Stimulated activated CD8-positive, alpha-beta memory T cell treated with anti-CD3 and anti-CD28 coated beads, Interleukin-12 subunit alpha, Interleukin-12 subunit beta, amount 100 ng/mL, for 24 hours (primary cell): ENCODE data around the gene TCOF1.

Experiments used
- DNase-seq: peaks from one replicate; pipeline ENCODE4 v3.0.0-alpha.2; 2020; ENCODE audit errors: extremely low read depth

The TCOF1 gene

GRCh38 chr5:150357326-150358260, at the start of gene TCOF1:
Gene TCOF1 (plus strand): TSS chr5:150357697. CDS start chr5:150357747, 50 bp downstream.
- peak; percentile 93 for DNase-seq

- no peak for DNase-seq
Observed at GRCh38 chr5:150309101-150309885, 48.2 kb upstream of the TCOF1 start.

GRCh38 chr5:150309886-150310239, 47.6 kb upstream of the TCOF1 start:
- no peak for DNase-seq

- no peak for DNase-seq
Observed at GRCh38 chr5:150310246-150310645, 47.3 kb upstream of the TCOF1 start.

- DNase-seq, result no peak
Observed at GRCh38 chr5:150311015-150311692, 46.3 kb upstream of the TCOF1 start.

- DNase-seq, result no peak
Observed at GRCh38 chr5:150312518-150312917, 45.0 kb upstream of the TCOF1 start.

- no peak for DNase-seq
Observed at GRCh38 chr5:150313501-150313900, 44.0 kb upstream of the TCOF1 start.

- DNase-seq, result no peak
Observed at GRCh38 chr5:150313921-150314716, 43.4 kb upstream of the TCOF1 start.

- no peak for DNase-seq
Observed at GRCh38 chr5:150315245-150315644, 42.3 kb upstream of the TCOF1 start.

GRCh38 chr5:150316320-150316719, 41.2 kb upstream of the TCOF1 start:
- no peak for DNase-seq

GRCh38 chr5:150317048-150318003, 40.2 kb upstream of the TCOF1 start:
- DNase-seq, result no peak

- DNase-seq, result no peak
Observed at GRCh38 chr5:150318613-150319483, 38.6 kb upstream of the TCOF1 start.

GRCh38 chr5:150319484-150319790, 38.1 kb upstream of the TCOF1 start:
- no peak for DNase-seq

GRCh38 chr5:150320044-150320613, 37.4 kb upstream of the TCOF1 start:
- no peak for DNase-seq

GRCh38 chr5:150321211-150321610, 36.3 kb upstream of the TCOF1 start:
- no peak for DNase-seq

GRCh38 chr5:150321784-150322183, 35.7 kb upstream of the TCOF1 start:
- DNase-seq, result no peak

- no peak for DNase-seq
Observed at GRCh38 chr5:150322202-150322601, 35.3 kb upstream of the TCOF1 start.

- DNase-seq, result no peak
Observed at GRCh38 chr5:150323092-150323491, 34.4 kb upstream of the TCOF1 start.

- DNase-seq, result no peak
Observed at GRCh38 chr5:150323819-150324218, 33.7 kb upstream of the TCOF1 start.
